ENCODE data around the gene SRGAP3.
"Not testable (repeated sequence)": the region's sequence is repeated elsewhere in the genome, so short reads cannot be mapped to it uniquely, and the experiment has no call there.

Gene SRGAP3

GRCh38 chr3:9249273-9250192 lies at the start of gene SRGAP3:
Gene SRGAP3 (minus strand): TSS chr3:9249646. CDS start chr3:9248951, 695 bp downstream.
- peak; percentile 94 to 98 for DNase-seq

- DNase-seq: no peak
These were observed 48.8 kb upstream of the SRGAP3 start for GRCh38 chr3:9298236-9298635.

GRCh38 chr3:9296241-9296640 lies 46.8 kb upstream of the SRGAP3 start:
- no peak for DNase-seq

DNA sequence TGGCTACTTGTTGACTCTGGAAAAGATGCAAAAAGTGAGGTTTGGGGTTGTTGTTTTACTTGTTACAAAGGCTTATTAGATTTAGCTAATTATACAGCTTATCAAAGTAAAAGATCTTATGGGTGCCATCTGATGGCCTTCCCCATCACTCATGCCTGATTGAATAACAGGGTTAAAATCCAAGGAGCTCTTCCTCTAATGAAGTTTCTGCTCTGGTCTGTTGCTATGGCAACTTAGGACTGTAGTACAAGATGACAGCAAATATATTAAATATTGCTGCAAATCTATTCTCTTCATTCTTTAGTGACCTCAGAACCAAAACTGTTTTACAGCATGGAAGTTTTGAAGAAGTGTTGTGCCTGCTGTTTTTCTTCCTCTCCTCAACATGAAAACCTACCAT lies 45.6 kb upstream of the SRGAP3 start:
- DNase-seq: no peak

DNA sequence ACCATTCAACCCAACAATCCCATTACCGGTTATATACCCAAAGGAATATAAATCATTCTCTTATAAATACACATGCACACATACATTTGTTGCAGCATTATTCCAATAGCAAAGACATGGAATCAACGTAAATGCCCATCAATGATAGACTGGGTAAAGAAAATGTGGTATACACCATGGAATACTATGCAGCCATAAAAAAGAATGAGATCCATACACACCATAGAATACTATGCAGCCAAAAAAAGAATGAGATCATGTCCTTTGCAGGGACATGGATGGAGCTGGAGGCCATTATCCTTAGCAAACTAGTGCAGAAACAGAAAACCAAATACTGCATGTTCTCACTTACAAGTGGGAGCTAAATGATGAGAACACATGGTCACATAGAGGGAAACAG lies 44.5 kb upstream of the SRGAP3 start:
- not testable (repeated sequence) for DNase-seq

DNA sequence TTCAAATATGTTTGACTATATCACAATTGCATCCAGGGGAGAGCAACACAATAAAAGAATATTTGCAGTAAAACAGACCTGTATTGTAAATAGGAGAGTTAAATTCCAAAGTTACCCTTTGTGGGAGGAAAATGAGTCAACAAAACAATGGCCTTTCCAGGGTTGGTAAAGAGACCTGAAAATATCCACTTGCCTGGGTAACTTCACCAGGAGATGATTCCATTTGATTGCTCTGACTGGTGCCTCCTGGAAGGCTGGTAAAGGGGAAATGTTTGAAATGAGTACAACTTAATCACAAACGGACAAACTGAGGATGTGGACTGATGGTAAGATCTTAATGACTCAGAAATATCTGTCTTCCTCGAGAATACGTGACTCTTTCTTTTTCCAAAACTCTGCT lies 43.6 kb upstream of the SRGAP3 start:
- no peak for DNase-seq

DNA sequence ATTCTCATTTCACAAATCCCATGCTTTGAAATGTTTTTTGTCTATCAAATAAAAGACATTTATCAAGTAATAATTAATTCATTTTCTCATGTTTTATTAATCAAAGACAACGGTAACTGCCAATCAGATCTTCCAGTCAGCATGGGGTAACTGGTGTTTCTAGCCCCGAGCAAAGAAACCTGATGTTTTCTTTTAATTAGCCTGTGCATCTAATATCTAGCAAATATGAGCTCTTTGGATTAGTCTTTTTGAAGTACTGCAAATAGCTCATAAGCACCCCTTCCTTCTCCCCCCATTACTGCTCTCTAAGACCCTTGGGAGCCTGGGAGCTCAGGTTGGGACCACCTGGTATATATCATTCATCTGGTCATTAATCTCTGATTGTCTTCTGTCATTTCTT lies 43.1 kb upstream of the SRGAP3 start:
- no peak for DNase-seq

- DNase-seq: no peak
These were observed 42.5 kb upstream of the SRGAP3 start for GRCh38 chr3:9291821-9292410.

- DNase-seq: no peak
These were observed 41.1 kb upstream of the SRGAP3 start for GRCh38 chr3:9290566-9290965.

DNA sequence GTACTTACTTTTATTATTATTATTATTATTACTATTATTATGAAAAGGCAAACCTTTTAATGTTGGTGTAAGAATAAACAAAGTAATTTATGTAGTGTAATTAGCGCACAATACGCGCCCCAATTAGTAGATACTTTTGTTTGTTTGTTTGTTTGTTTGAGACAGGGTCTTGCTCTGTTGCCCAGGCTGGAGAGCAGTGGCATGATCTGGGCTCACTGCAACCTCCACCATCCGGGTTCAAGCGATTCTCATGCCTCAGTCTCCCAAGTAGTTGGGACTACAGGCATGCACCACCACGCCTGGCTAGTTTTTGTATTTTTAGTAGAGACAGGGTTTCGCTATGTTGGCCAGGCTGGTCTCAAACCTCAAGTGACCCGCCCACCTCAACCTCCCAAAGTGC lies 32.1 kb upstream of the SRGAP3 start:
- not testable (repeated sequence) for DNase-seq

- DNase-seq: no peak
These were observed 31.2 kb upstream of the SRGAP3 start for GRCh38 chr3:9280451-9281219.

- no peak for DNase-seq
These were observed 30.5 kb upstream of the SRGAP3 start for GRCh38 chr3:9279966-9280365.

GRCh38 chr3:9278498-9278897 lies 29.1 kb upstream of the SRGAP3 start:
- DNase-seq: peak in 1 of 2 experiments; percentile 14

DNA sequence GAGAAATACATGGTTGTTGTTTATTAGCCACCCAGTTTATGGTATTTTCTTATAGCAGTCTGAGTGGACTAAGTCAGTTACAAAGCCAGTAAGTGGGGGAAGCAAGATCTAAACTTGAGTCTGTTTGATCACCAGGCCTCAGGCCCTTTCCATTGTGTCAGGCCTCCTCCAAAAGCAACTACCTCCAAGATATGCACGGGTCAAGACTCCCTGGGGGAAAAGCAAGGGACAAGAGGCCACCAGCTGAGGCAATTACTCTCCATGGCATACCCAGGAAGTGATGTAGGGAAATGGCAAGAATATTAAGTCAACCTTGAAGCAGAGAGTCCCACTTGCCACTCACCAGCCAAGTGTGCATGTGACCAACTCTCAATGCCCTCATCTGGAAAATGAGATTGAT lies 28.6 kb upstream of the SRGAP3 start:
- DNase-seq: no peak

GRCh38 chr3:9276761-9277370 lies 27.4 kb upstream of the SRGAP3 start:
- DNase-seq: no peak

- DNase-seq: no peak
These were observed 22.5 kb upstream of the SRGAP3 start for GRCh38 chr3:9271903-9272302.

GRCh38 chr3:9270704-9271103 lies 21.3 kb upstream of the SRGAP3 start:
- DNase-seq: no peak

GRCh38 chr3:9266716-9267115 lies 17.3 kb upstream of the SRGAP3 start:
- DNase-seq: no peak

- DNase-seq: no peak
These were observed 10.9 kb upstream of the SRGAP3 start for GRCh38 chr3:9260305-9260704.

DNA sequence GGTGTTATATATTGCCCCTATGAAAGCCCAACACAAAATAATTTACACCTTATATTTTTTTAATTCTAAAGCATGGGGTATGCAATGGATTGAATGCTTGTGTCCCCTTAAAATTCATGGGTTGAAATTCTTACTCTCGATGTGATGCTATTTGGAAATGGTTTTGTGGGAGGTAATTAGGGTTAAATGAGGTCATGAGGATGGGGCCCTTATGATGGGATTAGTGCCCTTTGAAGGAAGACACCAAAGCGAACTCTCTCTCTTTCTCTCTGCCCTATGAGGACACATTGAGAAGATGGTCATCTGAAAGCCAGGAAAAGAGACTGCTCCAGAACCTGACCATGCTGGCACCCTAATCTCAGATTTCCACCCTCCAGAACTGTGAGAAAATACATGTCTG lies 7.6 kb upstream of the SRGAP3 start:
- DNase-seq: no peak

DNA sequence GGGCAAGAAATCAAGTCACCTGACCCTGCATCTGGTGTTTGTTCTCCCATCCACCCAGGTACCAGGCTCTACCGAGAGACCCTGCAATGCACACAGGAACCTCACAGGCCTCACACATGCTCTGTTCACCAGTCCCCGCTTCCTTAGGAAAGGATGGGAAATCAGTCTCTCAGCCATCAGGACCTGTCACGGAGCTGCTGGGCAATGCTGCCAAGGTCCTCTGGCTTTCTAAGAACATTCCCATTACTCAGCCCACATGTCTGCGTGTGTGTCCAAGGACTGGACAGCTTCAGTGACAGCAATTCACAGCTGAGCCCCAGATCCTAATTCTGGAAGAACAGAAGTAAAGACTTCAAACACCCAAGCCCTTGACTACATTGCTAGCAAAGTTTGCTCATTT lies 6.5 kb upstream of the SRGAP3 start:
- no peak for DNase-seq

DNA sequence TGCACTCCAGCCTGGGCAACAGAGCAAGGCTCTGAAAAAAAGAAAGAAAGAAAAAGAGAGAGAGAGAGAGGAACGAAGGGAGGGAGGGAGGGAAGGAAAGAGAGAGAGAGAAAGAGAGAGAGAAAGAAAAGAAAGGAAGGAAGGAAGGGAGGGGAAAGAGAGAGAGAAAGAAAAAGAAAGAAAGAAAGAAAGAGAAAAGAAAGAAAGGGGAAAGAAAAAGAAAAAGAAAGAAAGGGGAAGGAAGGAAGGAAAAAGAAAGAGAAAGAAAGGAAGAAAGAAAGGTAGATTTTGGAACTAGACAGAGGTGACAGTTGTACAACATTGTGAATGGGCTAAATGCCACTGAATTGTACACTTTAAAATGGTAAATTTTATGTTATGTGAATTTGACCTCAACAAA lies 5.3 kb upstream of the SRGAP3 start:
- DNase-seq: no peak

DNA sequence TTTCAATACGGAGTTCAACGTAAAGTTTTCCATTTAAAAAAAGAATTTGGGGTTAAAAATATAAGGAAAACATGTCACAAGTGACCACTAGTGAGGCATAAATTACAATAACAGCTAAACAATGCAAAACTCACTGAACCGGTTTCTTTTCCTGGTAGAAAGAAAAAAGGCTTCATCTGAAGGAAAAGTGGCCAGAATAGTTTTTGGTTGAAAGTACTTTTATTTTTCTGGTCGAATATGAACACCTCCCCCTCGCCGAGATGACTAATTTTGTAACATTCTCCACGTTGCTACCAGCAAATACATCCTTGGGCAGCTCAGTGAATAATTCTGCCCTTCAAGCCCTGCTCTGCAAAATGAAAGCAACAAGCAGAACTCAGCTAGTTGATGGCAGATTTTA lies 3.9 kb upstream of the SRGAP3 start:
- DNase-seq: no peak

Data from cerebellar nuclear complex (tissue), 1 donor.